ENCODE measurements around the gene FAM3B.

FAM3B gene

GRCh38 chr21:41321211-41321907 is 4.8 kb downstream of the FAM3B start:
- peak; percentile 52 for DNase-seq

DNA sequence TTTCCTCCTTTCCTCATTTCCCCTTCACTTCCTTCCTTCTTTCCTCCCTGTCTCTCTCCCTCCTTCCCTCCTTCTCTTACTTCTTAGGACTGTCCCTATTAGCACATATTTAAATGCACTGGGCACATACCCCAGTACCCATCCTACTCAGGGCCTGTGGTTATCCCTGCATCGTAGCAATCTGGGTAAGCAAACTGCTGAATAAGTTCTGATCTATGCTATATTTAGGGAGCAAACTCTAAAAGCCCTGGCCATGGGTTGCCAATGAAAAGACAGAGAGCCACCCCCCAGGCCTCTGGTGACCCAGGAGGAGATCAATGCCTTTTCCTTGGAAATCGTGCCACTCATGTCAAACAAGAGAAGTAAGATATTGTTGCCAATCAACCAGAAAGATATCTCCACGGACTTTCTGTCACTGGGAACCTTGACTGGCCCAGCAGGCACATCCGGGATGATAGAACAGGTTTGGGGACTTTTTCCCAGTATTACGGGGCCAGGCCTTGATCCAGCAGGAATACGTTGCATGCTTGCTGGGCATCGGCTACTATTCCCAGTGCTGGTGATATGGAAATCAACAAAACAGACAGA is 5.4 kb downstream of the FAM3B start:
- DNase-seq, result no peak

GRCh38 chr21:41322496-41323382 is 6.1 kb downstream of the FAM3B start:
- no peak for DNase-seq

GRCh38 chr21:41325138-41325912 is 8.7 kb downstream of the FAM3B start:
- DNase-seq, result no peak

- no peak for DNase-seq
Measured at GRCh38 chr21:41326414-41327080, 9.9 kb downstream of the FAM3B start.

- no peak for DNase-seq
Measured at GRCh38 chr21:41327753-41328152, 11.2 kb downstream of the FAM3B start.

DNA sequence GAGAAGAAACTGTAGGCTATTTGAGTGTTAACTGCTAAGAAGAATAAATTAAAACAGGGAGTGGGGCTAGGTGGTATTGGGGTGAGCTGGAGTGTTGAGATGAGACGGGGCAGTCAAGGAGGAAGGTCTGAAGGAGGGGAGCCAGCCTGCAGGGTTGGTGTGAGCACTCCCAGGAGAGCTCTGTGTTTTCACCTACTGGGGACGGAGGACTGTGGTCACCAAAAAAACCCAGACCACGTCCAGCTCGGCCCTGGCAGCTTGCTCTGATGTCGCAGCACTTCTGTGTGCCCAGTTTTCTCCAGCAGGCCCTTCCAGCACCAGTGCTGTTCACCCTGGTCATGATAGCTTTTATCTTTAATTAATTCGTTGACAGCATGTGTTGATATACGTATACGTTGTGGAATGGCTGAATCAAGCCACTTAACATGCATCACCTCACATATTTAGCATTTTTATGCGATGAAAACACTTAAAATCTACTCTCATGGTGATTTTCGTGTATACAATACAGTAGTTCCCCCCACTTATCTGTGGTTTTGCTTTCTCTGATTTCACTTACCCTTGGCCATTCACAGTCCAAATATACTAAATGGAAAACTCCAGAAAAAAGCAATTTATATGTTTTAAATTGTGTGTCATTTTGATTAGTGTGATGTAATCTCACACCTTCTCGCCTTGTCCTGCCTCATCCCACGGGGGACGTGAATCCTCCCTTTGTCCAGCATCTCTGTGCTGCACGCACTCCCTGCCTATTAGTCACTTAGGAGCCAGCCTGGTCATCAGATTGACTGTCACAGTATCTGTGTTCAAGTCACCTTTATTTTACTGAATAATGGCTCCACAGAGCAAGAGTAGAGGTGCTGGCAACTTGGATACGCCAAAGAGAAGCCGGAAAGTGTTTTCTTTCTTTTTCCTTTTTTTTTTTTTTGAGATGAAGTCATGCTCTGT is 12.3 kb downstream of the FAM3B start:
- no peak for DNase-seq

- DNase-seq, result no peak
Measured at GRCh38 chr21:41333752-41334151, 17.2 kb downstream of the FAM3B start.

- no peak for DNase-seq
Measured at GRCh38 chr21:41337515-41337914, 20.9 kb downstream of the FAM3B start.

- DNase-seq, result no peak
Measured at GRCh38 chr21:41338455-41338854, 21.9 kb downstream of the FAM3B start.

- DNase-seq, result no peak
Measured at GRCh38 chr21:41342035-41342434, 25.4 kb downstream of the FAM3B start.

GRCh38 chr21:41344146-41344545 is 27.5 kb downstream of the FAM3B start:
- DNase-seq, result no peak

DNA sequence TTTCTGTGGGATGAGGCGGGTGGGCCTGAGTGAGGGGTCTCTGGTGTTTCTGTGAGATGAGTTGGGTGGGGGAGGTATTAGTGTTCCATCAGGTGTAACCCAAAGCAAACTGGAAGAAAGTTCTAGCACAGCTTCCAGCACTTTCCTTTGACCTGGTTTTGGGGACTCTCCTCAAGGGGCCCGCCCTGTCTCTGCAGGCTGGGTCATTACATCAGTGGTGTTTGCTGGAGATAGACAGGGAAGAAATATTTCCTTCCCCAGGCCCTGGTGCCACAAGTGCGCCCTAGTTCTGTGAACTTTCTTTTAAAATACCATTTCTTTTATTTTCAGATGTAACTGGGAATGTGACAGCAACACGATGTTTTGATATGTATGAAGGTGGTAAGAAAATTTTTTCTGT is 28.8 kb downstream of the FAM3B start:
- no peak for DNase-seq

GRCh38 chr21:41345934-41346685 is 29.5 kb downstream of the FAM3B start:
- DNase-seq, result no peak

DNA sequence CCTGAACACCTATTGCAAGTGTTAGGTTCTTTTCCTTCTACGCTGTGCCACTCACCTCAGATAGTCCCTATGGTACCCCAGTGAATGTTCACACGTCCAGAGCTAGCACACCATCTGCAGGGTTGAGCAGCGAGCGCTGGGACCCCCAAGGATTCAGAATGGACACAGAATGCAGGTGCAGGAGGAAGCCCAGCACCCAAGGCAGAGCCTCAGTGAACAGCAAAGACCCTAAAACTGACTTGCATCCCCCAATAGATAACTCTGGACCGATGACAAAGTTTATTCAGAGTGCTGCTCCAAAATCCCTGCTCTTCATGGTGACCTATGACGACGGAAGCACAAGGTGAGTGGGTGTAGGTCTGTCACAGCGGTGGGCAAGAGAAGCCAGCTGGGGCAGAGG is 30.2 kb downstream of the FAM3B start:
- no peak for DNase-seq

GRCh38 chr21:41348434-41348833 is 31.8 kb downstream of the FAM3B start:
- no peak for DNase-seq

DNA sequence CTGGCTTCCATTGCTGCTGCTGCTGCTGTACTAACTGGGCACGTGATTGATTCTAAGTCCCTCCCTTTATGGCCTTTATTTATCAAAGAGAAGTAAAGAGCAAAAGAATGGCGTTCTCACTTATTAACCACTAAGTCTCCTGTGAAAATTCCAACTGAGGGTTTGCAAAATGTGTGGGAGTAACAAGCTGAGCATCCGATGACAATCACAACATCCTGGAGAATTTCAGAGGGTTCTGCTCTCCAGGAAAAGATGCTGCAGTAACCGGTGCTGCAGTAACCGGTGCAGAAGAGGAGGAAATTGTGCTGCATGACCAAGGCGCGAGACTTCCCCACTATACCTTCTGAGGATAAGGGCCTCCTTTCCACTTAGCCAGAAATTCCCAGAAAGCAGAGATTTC is 32.5 kb downstream of the FAM3B start:
- DNase-seq, result no peak

DNA sequence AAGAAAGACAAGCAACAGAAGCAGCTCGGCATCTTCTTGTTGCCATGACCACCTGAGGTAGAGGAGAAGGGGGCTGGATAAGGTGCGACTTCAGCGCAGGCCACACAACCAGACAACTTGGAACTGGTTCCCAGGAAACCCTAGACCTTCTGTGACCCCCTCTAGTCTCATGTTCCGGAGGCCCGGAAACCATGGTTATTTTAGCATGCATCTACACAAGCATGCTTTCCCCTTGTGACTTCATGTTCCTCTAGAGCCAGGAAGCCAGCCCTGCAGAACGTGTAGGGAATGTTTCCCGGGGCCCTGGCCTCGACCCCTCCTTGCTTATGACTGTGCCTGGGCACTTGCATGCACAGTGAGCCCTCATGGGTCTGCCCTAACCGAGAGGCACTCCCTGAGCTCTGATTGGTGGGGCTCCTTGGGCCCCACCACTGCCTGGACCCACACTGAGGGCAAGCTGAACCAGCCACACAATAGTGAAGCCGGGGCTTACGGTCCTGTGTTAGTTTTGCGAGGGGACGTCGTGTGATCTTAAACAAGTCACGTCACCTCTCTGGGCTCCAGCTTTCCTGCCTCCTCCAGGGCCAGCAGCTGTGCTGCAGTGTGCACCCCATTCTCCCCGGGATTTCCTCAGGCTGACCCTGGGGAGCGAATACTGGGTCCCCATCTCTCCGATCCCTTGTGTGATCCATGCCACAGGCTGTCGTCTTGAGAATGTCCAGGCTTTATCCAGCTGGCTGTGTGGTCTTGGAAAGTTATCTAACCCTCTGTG is 33.2 kb downstream of the FAM3B start:
- no peak for DNase-seq

GRCh38 chr21:41350436-41351155 is 34.0 kb downstream of the FAM3B start:
- no peak for DNase-seq
